SH-SY5Y (cell line): Measurements from ENCODE around the gene WWOX.

Source experiments
- GATA2 ChIP-seq: IDR thresholded peaks from 2 replicates; pipeline ENCODE4 v1.6.1; 2011; ENCODE audit warnings: mild to moderate bottlenecking, low read depth, low read length
- GATA3 ChIP-seq: IDR thresholded peaks from 2 replicates; pipeline ENCODE4 v1.6.1; 2011; ENCODE audit warnings: low read depth, mild to moderate bottlenecking, low read length, moderate library complexity

GRCh38 chr16:78283548-78284251 lies 184.2 kb downstream of the WWOX start:
- TF ChIP-seq GATA2 (no peak), GATA3 (no peak)
